ENCODE measurements around the gene SLC2A9.

- no peak for TF ChIP-seq POLR2A (IDR thresholded peaks at IDR 0.05)
- TF ChIP-seq, protein P1, sequence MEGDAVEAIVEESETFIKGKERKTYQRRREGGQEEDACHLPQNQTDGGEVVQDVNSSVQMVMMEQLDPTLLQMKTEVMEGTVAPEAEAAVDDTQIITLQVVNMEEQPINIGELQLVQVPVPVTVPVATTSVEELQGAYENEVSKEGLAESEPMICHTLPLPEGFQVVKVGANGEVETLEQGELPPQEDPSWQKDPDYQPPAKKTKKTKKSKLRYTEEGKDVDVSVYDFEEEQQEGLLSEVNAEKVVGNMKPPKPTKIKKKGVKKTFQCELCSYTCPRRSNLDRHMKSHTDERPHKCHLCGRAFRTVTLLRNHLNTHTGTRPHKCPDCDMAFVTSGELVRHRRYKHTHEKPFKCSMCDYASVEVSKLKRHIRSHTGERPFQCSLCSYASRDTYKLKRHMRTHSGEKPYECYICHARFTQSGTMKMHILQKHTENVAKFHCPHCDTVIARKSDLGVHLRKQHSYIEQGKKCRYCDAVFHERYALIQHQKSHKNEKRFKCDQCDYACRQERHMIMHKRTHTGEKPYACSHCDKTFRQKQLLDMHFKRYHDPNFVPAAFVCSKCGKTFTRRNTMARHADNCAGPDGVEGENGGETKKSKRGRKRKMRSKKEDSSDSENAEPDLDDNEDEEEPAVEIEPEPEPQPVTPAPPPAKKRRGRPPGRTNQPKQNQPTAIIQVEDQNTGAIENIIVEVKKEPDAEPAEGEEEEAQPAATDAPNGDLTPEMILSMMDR (IDR thresholded peaks at IDR 0.05): no peak
Measured at GRCh38 chr4:9940041-9940440, 81.3 kb downstream of the SLC2A9 start.
